HepG2 (cell line): ENCODE results near the gene TEX9. TPM values are rescaled to one million over a fixed set of nuclear protein-coding genes. Genes with fewer than 3 reads are reported as not detected.

Source experiments
- ATAC-seq: fragments of 200-7000 bp; cut with Tn5 transposase; 3 replicates; pipeline ENCODE4 v1.9.1; 2020; ENCODE audit warnings: mild to moderate bottlenecking, moderate library complexity
- BruUV-seq: library from RNA; stranded (reverse); fragments of 400-500 nt; replicated peaks from 2 replicates; lab custom pipeline; 2021; lab: Mats Ljungman, UMichigan
- CTCF ChIA-PET: fragments of 300-600 bp; formaldehyde crosslinking; extraction: SDS; loops from one replicate; lab custom pipeline; 2021; ENCODE audit warnings: low total read pairs, inconsistent platforms, low intra/inter-chr PET ratio; lab: Yijun Ruan, JAX
- POLR2A ChIA-PET: fragments of 350-600 bp; sonication (Branson Sonifier 250); formaldehyde crosslinking; loops from one replicate; lab custom pipeline; 2020; ENCODE audit warnings: antibody characterized with exemption, inconsistent platforms; lab: Yijun Ruan, JAX
- DNase-seq: peaks from one replicate; pipeline ENCODE4 v3.0.0-alpha.2; 2015; ENCODE audit warnings: low spot score
- FAIRE-seq: peaks from 3 replicates; lab custom pipeline; 2011; peaks lifted over from hg19 to GRCh38; lab: Jason Lieb, UNC
- H2AFZ ChIP-seq: one replicate; pipeline ENCODE4 v1.6.1; 2011; ENCODE audit warnings: low read length, inconsistent platforms
- H3K27ac ChIP-seq: fragments of 300-600 bp; 3 replicates; pipeline ENCODE4 v1.8.0; 2011; ENCODE audit warnings: mixed run types, mild to moderate bottlenecking, mixed read lengths, low read length, inconsistent platforms; ENCODE audit not compliant: insufficient read depth; ENCODE audit errors: extremely low read length
- H3K27me3 ChIP-seq, 2 experiments: fragments of 200-600 bp in 1 of 2; 2 replicates in 1 of 2; 3 replicates in 1 of 2; pipeline versions ENCODE4 v1.6.0 to v1.8.0; 2011; ENCODE audit warnings: low read length in 2 of 2, mild to moderate bottlenecking in 2 of 2, moderate library complexity in 2 of 2, inconsistent platforms in 1 of 2; ENCODE audit not compliant: insufficient read depth in 2 of 2, control insufficient read depth in 1 of 2
- H3K36me3 ChIP-seq, 2 experiments: fragments of 200-600 bp in 1 of 2; replicated peaks in 1 of 2; 2 replicates in 1 of 2; 3 replicates in 1 of 2; pipeline versions ENCODE4 v1.5.1 to v1.8.0; 2011; ENCODE audit warnings: low read length in 2 of 2, inconsistent platforms in 1 of 2; ENCODE audit not compliant: insufficient read depth in 2 of 2, control insufficient read depth in 1 of 2
- H3K4me1 ChIP-seq: 2 replicates; pipeline ENCODE4 v1.5.1; 2012; ENCODE audit warnings: low read length, inconsistent platforms; ENCODE audit not compliant: insufficient read depth
- H3K4me2 ChIP-seq: 2 replicates; pipeline ENCODE4 v1.6.0; 2011; ENCODE audit warnings: low read depth, low read length, inconsistent platforms
- H3K4me3 ChIP-seq, 3 experiments: fragments of 200-600 bp in 1 of 3; sonication (generic), shearing (Covaris generic) in 1 of 3; replicated peaks in 1 of 3; 2 replicates each; pipeline ENCODE4 v1.5.1; 2011 to 2016; ENCODE audit warnings: low read length in 3 of 3, inconsistent platforms in 2 of 3, low read depth in 2 of 3, mild to moderate bottlenecking in 2 of 3, control low read depth in 1 of 3, mixed read lengths in 1 of 3; ENCODE audit not compliant: insufficient read depth in 1 of 3
- H3K79me2 ChIP-seq: one replicate; pipeline ENCODE4 v1.6.1; 2011; ENCODE audit warnings: low read length, inconsistent platforms; ENCODE audit not compliant: insufficient read depth
- H3K9ac ChIP-seq: 2 replicates; pipeline ENCODE4 v1.6.0; 2011; ENCODE audit warnings: mild to moderate bottlenecking, low read depth, low read length, inconsistent platforms; ENCODE audit not compliant: insufficient read depth
- H3K9me3 ChIP-seq: 2 replicates; pipeline ENCODE4 v1.5.1; 2012; ENCODE audit warnings: mild to moderate bottlenecking, low read length
- H4K20me1 ChIP-seq: 2 replicates; pipeline ENCODE4 v1.6.0; 2011; ENCODE audit warnings: inconsistent platforms, mild to moderate bottlenecking, low read length, moderate library complexity; ENCODE audit not compliant: insufficient read depth
- MIXL1 ChIP-seq: IDR thresholded peaks from 2 replicates; pipeline ENCODE4 v1.6.1; 2016
- NFE2L2 ChIP-seq: fragments of 150-350 bp; IDR thresholded peaks from 2 replicates; pipeline ENCODE4 v1.6.1; 2014; ENCODE audit warnings: low read length
- TCF12 ChIP-seq, 2 experiments: fragments of 450-650 bp in 1 of 2; sonication (generic) in 1 of 2; formaldehyde crosslinking in 1 of 2; IDR thresholded peaks; 2 replicates each; pipeline versions ENCODE4 v1.6.1 to v1.8.0; 2017 to 2022; ENCODE audit warnings: antibody characterized with exemption in 1 of 2, mild to moderate bottlenecking in 1 of 2, missing genetic modification reagents in 1 of 2, moderate library complexity in 1 of 2
- ZNF563 ChIP-seq: sonication (generic); formaldehyde crosslinking; IDR thresholded peaks from 2 replicates; pipeline ENCODE4 v1.8.0; 2022; ENCODE audit warnings: mild to moderate bottlenecking, moderate library complexity, missing genetic modification reagents
- ZNF672 ChIP-seq: sonication (generic); formaldehyde crosslinking; IDR thresholded peaks from 2 replicates; pipeline ENCODE4 v1.8.1; 2022; ENCODE audit warnings: missing genetic modification reagents
- WGBS: methylation state at CpG from one replicate; pipeline ENCODE4 v1.1.6; 2017; ENCODE audit warnings: low lambda C conversion rate; 5-methylcytosine and 5-hydroxymethylcytosine counted together
- in situ Hi-C: cut with HindIII; loops from 2 replicates; pipeline ENCODE4 v1.10.0; 2017; ENCODE audit warnings: low pct_unique_long_range_greater_than_20kb; ENCODE audit not compliant: extremely low pct_ligation_motif_present
- intact Hi-C: fragments of 100-400 bp; cut with micrococcal nuclease; formaldehyde crosslinking; loops from one replicate; pipeline ENCODE4 v1.10.0; 2022; ENCODE audit not compliant: unreplicated experiment
- polyA plus RNA-seq, 8 experiments: library from polyadenylated mRNA; depleted of rRNA in 3 of 8; stranded (reverse) in 7 of 8; unstranded in 1 of 8; fragments of >200 nt; fragmentation: Illumina TruSeq in 4 of 8; extraction: Trizol in 4 of 8; gene quantifications; 2 replicates each; pipeline versions ENCODE4 v1.2.1 to v1.2.3, GENCODE V29; 2011 to 2016; ENCODE audit warnings: low read depth in 4 of 8, missing spikeins in 1 of 8, mixed read lengths in 1 of 8; ENCODE audit not compliant: insufficient read depth in 1 of 8
- total RNA-seq, 5 experiments: library from RNA; depleted of rRNA; stranded (reverse); fragments of >200 nt; fragmentation: Illumina TruSeq; extraction: Trizol; gene quantifications; 2 replicates each; pipeline ENCODE4 v1.2.3, GENCODE V29; 2016; ENCODE audit warnings: low read depth in 1 of 5
- TF ChIP-seq, protein P1 (sequence below): IDR thresholded peaks from 2 replicates; pipeline ENCODE4 v1.6.1; 2016; ENCODE audit warnings: control low read depth
- TF ChIP-seq, protein P2 (sequence below), 2 experiments: sonication (generic) in 1 of 2; formaldehyde crosslinking in 1 of 2; IDR thresholded peaks; 2 replicates each; pipeline versions ENCODE4 v1.6.1 to v1.9.0; 2014 to 2022; ENCODE audit warnings: antibody characterized with exemption in 1 of 2, borderline replicate concordance in 1 of 2, inconsistent platforms in 1 of 2, low read depth in 1 of 2, missing genetic modification reagents in 1 of 2
- TF ChIP-seq, protein P3 (sequence below): IDR thresholded peaks from 2 replicates; pipeline ENCODE4 v1.6.1; 2016
- TF ChIP-seq, protein P4 (sequence below): sonication (generic); formaldehyde crosslinking; IDR thresholded peaks from 2 replicates; pipeline ENCODE4 v1.8.1; 2023; ENCODE audit warnings: missing genetic modification reagents, inconsistent platforms, borderline replicate concordance
- TF ChIP-seq, protein P5 (sequence below): sonication (generic); formaldehyde crosslinking; IDR thresholded peaks from 2 replicates; pipeline ENCODE4 v1.4.0; 2020; ENCODE audit warnings: missing genetic modification reagents

TEX9 gene
- total and polyA plus RNA-seq, 2 of the 13 experiments (the other 11 are each of a cell fraction or from before 2014, with no cell fraction given), result 0.82 to 6.9 TPM

DNA sequence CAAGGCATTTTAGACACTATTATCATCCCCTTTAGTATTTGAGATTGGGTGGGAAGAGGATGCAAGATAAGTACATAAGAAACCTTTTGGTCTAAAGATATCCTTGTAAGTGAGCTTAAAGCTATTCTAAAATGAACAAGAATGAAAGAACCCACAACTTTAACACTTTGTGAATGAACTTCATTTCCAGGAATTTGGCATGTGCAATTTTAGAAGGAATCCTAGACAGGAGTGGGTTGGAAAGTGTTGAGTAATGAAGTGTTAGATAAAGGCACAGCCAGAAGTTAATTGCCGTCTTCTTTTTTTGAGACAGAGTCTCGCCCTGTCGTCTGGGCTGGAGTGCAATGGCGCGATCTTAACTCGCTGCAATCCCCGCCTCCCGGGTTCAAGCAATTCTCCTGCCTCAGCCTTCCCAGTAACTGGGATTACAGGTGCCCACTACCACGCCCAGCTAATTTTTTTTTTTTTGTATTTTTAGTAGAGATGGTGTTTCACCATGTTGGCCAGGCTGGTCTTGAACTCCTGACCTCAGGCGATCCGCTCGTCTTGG is 13.2 kb upstream of the TEX9 start (continued):
- TF ChIP-seq, protein P1, sequence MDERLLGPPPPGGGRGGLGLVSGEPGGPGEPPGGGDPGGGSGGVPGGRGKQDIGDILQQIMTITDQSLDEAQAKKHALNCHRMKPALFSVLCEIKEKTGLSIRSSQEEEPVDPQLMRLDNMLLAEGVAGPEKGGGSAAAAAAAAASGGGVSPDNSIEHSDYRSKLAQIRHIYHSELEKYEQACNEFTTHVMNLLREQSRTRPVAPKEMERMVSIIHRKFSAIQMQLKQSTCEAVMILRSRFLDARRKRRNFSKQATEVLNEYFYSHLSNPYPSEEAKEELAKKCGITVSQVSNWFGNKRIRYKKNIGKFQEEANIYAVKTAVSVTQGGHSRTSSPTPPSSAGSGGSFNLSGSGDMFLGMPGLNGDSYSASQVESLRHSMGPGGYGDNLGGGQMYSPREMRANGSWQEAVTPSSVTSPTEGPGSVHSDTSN (CRISPR knock-in tag), result no peak
- TF ChIP-seq, protein P2, sequence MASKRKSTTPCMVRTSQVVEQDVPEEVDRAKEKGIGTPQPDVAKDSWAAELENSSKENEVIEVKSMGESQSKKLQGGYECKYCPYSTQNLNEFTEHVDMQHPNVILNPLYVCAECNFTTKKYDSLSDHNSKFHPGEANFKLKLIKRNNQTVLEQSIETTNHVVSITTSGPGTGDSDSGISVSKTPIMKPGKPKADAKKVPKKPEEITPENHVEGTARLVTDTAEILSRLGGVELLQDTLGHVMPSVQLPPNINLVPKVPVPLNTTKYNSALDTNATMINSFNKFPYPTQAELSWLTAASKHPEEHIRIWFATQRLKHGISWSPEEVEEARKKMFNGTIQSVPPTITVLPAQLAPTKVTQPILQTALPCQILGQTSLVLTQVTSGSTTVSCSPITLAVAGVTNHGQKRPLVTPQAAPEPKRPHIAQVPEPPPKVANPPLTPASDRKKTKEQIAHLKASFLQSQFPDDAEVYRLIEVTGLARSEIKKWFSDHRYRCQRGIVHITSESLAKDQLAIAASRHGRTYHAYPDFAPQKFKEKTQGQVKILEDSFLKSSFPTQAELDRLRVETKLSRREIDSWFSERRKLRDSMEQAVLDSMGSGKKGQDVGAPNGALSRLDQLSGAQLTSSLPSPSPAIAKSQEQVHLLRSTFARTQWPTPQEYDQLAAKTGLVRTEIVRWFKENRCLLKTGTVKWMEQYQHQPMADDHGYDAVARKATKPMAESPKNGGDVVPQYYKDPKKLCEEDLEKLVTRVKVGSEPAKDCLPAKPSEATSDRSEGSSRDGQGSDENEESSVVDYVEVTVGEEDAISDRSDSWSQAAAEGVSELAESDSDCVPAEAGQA (IDR thresholded peaks at IDR 0.05; ENCODE audit: low read depth), result no peak
- TF ChIP-seq, protein P2 (CRISPR knock-in tag; IDR thresholded peaks at IDR 0.05; ENCODE audit: borderline replicate concordance), result no peak

DNA sequence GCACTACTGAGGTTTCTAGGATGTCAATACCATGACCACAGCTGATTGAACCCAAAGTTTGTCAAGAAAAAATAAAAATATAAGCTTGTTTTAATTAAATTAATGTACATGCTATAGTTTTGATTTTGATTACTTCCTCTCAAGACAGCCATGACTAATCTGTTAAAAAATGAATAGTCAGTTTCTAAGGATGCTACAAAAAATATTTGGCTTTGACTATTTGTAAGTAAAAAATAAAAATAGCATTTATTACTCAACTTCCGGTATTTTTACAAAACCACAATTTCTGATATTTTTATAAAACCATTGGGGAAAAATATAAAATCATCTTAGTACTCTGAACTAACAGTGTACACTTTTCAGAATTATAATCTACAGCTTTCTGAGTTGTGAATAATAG is 12.1 kb upstream of the TEX9 start:
- in situ Hi-C loops, result no loop called here
- WGBS, result 46% methylated on average over 1 of the region's 1 CpG
- no peaks in the 10 kb centered on the region for H3K36me3 ChIP-seq
- DNase-seq (no peak), FAIRE-seq (no peak), ATAC-seq (no peak)
- CTCF ChIA-PET, result no interaction called here
- H4K20me1 ChIP-seq, result no peaks in the 10 kb centered on the region
- H3K79me2 ChIP-seq, result no peaks in the 10 kb centered on the region
- BruUV-seq, result no TSS peak
- H2AFZ ChIP-seq, result no peak overlapping the region
- intact Hi-C loops, result no loop called here
- no peak overlapping the region for H3K27ac ChIP-seq
- H3K4me2 ChIP-seq, result no peak overlapping the region
- H3K4me3 ChIP-seq, result no peak overlapping the region
- POLR2A ChIA-PET, result no interaction called here
- no peaks in the 10 kb centered on the region for H3K27me3 ChIP-seq
- no peaks in the 10 kb centered on the region for H3K9me3 ChIP-seq
- H3K9ac ChIP-seq, result no peak overlapping the region
- H3K4me1 ChIP-seq, result no peaks in the 10 kb centered on the region
- TF ChIP-seq, protein P3, sequence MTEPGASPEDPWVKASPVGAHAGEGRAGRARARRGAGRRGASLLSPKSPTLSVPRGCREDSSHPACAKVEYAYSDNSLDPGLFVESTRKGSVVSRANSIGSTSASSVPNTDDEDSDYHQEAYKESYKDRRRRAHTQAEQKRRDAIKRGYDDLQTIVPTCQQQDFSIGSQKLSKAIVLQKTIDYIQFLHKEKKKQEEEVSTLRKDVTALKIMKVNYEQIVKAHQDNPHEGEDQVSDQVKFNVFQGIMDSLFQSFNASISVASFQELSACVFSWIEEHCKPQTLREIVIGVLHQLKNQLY (CRISPR knock-in tag), result no peak
- TF ChIP-seq ZNF672 (CRISPR knock-in tag), result no peak
- TF ChIP-seq ZNF563 (CRISPR knock-in tag), result no peak
- TF ChIP-seq, protein P4, sequence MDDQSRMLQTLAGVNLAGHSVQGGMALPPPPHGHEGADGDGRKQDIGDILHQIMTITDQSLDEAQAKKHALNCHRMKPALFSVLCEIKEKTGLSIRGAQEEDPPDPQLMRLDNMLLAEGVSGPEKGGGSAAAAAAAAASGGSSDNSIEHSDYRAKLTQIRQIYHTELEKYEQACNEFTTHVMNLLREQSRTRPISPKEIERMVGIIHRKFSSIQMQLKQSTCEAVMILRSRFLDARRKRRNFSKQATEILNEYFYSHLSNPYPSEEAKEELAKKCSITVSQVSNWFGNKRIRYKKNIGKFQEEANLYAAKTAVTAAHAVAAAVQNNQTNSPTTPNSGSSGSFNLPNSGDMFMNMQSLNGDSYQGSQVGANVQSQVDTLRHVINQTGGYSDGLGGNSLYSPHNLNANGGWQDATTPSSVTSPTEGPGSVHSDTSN (CRISPR knock-in tag), result no peak
- no peak for TF ChIP-seq NFE2L2
- no peak for TF ChIP-seq TCF12 (IDR thresholded peaks at IDR 0.05)
- TF ChIP-seq TCF12 (CRISPR knock-in tag; IDR thresholded peaks at IDR 0.05), result no peak
- TF ChIP-seq, protein P5, sequence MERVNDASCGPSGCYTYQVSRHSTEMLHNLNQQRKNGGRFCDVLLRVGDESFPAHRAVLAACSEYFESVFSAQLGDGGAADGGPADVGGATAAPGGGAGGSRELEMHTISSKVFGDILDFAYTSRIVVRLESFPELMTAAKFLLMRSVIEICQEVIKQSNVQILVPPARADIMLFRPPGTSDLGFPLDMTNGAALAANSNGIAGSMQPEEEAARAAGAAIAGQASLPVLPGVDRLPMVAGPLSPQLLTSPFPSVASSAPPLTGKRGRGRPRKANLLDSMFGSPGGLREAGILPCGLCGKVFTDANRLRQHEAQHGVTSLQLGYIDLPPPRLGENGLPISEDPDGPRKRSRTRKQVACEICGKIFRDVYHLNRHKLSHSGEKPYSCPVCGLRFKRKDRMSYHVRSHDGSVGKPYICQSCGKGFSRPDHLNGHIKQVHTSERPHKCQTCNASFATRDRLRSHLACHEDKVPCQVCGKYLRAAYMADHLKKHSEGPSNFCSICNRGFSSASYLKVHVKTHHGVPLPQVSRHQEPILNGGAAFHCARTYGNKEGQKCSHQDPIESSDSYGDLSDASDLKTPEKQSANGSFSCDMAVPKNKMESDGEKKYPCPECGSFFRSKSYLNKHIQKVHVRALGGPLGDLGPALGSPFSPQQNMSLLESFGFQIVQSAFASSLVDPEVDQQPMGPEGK (CRISPR knock-in tag), result no peak
- no peak for TF ChIP-seq MIXL1 (CRISPR knock-in tag)
